ENCODE data around the gene SLU7.

GRCh38 chr5:160453751-160454150 is 34.9 kb upstream of the SLU7 start:
- TF ChIP-seq POLR2A (IDR thresholded peaks at IDR 0.05; ENCODE audit: low read depth, low read length) = no peak
- TF ChIP-seq POLR2AphosphoS5 (IDR thresholded peaks at IDR 0.05; ENCODE audit: low read depth, low read length) = no peak
- peak; percentile 18; the same call in 1 of the 2 replicates for TF ChIP-seq SPI1 (IDR thresholded peaks at IDR 0.05; ENCODE audit: low read depth, low read length)
